Transverse colon (tissue), 4 donors: ENCODE data around the gene RAB6B.

Source experiments
- POLR2A ChIP-seq: fragments of 450-650 bp; IDR thresholded peaks from one replicate; pipeline ENCODE4 v1.6.1; 2016; ENCODE audit warnings: antibody characterized with exemption, mild to moderate bottlenecking, moderate library complexity
- POLR2AphosphoS5 ChIP-seq, 3 donors: sonication (generic); formaldehyde crosslinking; IDR thresholded peaks; one replicate each; pipeline ENCODE4 v1.6.1; 2016; ENCODE audit warnings: antibody characterized with exemption in 3 of 3
- TF ChIP-seq, protein P1 (sequence below), 5 experiments: fragments of 200-600 bp in 3 of 5; fragments of 450-650 bp in 2 of 5; sonication (generic) in 3 of 5; IDR thresholded peaks; 1 replicate in 2 of 5; 2 replicates in 3 of 5; pipeline ENCODE4 v1.5.1; 2016 to 2017; ENCODE audit warnings: antibody characterized with exemption in 5 of 5, inconsistent platforms in 3 of 5, mild to moderate bottlenecking in 2 of 5, moderate library complexity in 1 of 5

DNA sequence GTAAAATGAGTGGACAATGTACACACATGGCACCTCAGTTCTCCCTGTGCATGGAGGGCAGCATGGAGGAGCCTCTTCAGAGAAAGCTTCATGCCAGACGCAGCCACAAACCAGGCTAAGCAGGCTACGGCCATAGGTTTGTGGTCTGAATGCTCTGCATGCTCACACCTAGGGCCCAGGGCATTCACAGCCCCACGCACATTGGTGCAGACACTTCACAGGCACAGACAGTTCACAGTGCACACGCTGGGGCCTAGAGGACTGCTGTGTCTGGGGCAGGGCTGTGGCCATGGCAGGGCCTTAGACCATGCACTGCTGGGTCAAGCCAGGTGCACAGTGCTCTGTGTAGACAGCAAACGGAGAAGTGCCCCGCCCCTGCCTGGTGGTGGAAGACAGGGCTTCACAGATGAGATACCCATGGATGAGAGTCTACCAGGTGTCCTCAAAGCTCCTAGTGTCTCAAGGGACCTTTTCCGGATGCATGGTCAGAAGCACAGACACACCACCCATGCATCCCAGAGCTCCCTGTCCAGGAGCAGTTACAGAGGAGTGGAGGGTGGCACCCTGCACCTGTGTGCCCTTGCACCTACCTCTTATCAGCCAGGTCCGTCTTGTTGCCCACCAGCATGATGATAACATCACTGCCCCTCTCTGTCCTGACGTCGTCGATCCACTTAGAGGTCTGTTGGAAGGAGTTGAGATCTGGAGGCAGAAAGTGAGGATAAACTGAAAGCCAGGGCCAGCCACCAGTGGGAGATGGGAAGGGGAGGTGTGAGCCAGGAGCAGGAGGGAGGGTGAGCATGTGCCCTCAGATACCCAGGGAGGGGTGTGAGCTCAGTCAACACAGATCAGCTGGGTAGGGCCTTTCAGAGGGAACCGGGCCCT is 56.5 kb downstream of the RAB6B start:
- TF ChIP-seq, protein P1, sequence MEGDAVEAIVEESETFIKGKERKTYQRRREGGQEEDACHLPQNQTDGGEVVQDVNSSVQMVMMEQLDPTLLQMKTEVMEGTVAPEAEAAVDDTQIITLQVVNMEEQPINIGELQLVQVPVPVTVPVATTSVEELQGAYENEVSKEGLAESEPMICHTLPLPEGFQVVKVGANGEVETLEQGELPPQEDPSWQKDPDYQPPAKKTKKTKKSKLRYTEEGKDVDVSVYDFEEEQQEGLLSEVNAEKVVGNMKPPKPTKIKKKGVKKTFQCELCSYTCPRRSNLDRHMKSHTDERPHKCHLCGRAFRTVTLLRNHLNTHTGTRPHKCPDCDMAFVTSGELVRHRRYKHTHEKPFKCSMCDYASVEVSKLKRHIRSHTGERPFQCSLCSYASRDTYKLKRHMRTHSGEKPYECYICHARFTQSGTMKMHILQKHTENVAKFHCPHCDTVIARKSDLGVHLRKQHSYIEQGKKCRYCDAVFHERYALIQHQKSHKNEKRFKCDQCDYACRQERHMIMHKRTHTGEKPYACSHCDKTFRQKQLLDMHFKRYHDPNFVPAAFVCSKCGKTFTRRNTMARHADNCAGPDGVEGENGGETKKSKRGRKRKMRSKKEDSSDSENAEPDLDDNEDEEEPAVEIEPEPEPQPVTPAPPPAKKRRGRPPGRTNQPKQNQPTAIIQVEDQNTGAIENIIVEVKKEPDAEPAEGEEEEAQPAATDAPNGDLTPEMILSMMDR (IDR thresholded peaks at IDR 0.05): no peak
- TF ChIP-seq POLR2A (no peak), POLR2AphosphoS5 (IDR thresholded peaks at IDR 0.05) (no peak)
